Activated CD4-positive, alpha-beta T cell treated with anti-CD3 and anti-CD28 coated beads, Interleukin-2, amount 10 ng/mL, durations not matched to agents 24 days and 14 days (primary cell): ENCODE data around the gene RAE1. TPM values are rescaled to one million over a fixed set of nuclear protein-coding genes. Genes with fewer than 3 reads are reported as not detected.

Experiments
- DNase-seq: peaks from one replicate; pipeline ENCODE4 v3.0.0; 2022
- H3K27ac Mint-ChIP-seq: one replicate; pipeline ENCODE4 v1.8.0; 2022; ENCODE audit warnings: mild to moderate bottlenecking, mixed read lengths
- H3K27me3 Mint-ChIP-seq: one replicate; pipeline ENCODE4 v1.8.0; 2022; ENCODE audit warnings: mixed read lengths
- H3K36me3 Mint-ChIP-seq: one replicate; pipeline ENCODE4 v1.8.0; 2022; ENCODE audit warnings: low read depth, mild to moderate bottlenecking, mixed read lengths
- H3K4me1 Mint-ChIP-seq: one replicate; pipeline ENCODE4 v1.8.0; 2021; ENCODE audit warnings: mixed read lengths
- H3K4me3 Mint-ChIP-seq: one replicate; pipeline ENCODE4 v1.8.0; 2022; ENCODE audit warnings: mild to moderate bottlenecking, moderate library complexity, mixed read lengths
- H3K9me3 Mint-ChIP-seq: one replicate; pipeline ENCODE4 v1.8.0; 2021; ENCODE audit warnings: mixed read lengths
- intact Hi-C: fragments of 100-400 bp; cut with micrococcal nuclease; formaldehyde crosslinking; loops from one replicate; pipeline ENCODE4 v1.15.1; 2023
- total RNA-seq: library from RNA; stranded (reverse); gene quantifications from 2 replicates; pipeline ENCODE4 v1.2.3, GENCODE V29; 2022

RAE1 gene
- total RNA-seq, 1 donor from 2014 or later, result 58.2 TPM

DNA sequence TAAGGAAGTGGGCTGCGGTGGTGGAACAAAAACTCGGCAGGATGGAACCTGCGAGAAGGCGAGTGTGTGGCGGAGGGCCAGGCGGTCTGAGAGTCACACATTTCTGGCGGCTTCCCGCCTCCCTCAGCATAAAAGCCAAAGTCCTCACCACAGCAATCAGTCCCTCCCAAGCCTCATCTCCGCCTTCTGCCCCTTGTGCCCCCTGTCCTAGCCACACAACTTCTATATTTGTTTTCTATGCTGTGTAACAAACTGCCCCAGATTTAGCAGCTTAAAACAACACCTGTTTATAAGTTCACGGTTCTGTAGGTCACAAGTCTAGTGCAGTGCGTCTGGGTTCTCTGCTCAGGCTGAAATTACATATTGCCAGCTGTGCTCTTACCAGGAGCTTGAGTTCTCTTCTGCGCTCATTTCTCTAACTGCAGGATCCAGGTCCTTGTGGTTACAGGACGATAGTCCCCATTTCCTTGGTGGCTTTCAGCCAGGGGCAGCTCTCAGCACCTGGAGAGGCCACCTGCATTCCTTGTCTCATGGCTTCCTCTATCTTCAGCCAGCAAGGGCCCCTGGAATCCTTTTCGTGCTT is 33.2 kb upstream of the RAE1 start:
- Mint-ChIP-seq H3K4me3 (no peak overlapping the region), H3K27ac (no peak overlapping the region), H3K9me3 (no peaks in the 10 kb centered on the region), H3K4me1 (no peaks in the 10 kb centered on the region), H3K36me3 (no peaks in the 10 kb centered on the region), H3K27me3 (peaks cover 26% of the 10 kb centered on the region)
- intact Hi-C loops, result no loop called here
- no peak for DNase-seq

DNA sequence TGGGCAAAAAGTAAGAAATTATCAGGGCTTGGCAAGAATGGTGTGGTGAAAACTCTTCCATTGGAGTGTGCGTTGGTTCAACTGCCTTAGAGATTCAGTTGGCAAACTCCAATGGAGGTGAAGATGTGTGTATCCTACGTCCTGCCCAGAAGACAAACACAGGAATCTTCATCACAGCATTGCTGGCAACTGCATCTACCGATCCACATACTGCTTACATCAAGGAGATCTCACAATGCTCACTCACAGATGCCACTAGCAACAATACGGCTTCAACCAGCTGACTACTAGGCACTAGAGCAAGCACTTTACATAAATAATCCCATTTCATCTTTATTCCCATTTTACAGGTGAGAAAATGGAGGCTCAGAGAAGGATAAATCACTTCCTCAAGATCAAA is 31.5 kb upstream of the RAE1 start:
- Mint-ChIP-seq H3K36me3 (no peaks in the 10 kb centered on the region), H3K27ac (no peak overlapping the region), H3K4me3 (no peak overlapping the region), H3K9me3 (no peaks in the 10 kb centered on the region), H3K4me1 (no peaks in the 10 kb centered on the region), H3K27me3 (peaks cover 33% of the 10 kb centered on the region)
- DNase-seq, result no peak
- intact Hi-C loops, result no loop called here

- DNase-seq, result no peak
- peaks cover 41% of the 10 kb centered on the region for H3K27me3 Mint-ChIP-seq
- H3K4me3 Mint-ChIP-seq, result no peak overlapping the region
- no peak overlapping the region for H3K27ac Mint-ChIP-seq
- no peaks in the 10 kb centered on the region for H3K4me1 Mint-ChIP-seq
- no peaks in the 10 kb centered on the region for H3K9me3 Mint-ChIP-seq
- H3K36me3 Mint-ChIP-seq, result no peaks in the 10 kb centered on the region
- intact Hi-C loops, result no loop called here
These were observed 30.7 kb upstream of the RAE1 start for GRCh38 chr20:57320358-57320757.

- Mint-ChIP-seq H3K27ac (no peak overlapping the region), H3K27me3 (peaks cover 45% of the 10 kb centered on the region), H3K4me3 (no peak overlapping the region), H3K36me3 (no peaks in the 10 kb centered on the region), H3K4me1 (no peaks in the 10 kb centered on the region), H3K9me3 (no peaks in the 10 kb centered on the region)
- intact Hi-C loops, result no loop called here
- no peak for DNase-seq
These were observed 29.9 kb upstream of the RAE1 start for GRCh38 chr20:57321142-57321541.

DNA sequence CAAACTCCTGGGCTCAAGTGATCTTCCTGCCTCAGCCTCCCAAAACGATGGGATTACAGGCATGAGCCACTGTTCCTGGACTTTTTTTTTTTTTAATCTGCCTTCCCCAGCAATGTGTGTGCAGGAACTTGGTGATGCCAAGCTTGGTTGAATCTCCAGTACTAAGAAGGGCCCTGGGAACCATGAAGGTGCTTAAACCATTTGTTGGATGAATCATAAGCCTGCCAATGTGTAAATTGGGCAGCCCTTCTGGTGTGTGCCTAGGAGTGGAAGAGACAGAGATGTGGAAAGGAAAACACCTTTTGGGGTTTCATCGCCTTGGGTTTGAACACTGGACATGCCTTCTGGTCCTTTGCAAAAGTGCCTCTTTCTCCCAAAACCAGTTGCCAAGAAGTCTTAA is 28.6 kb upstream of the RAE1 start:
- intact Hi-C loops, result no loop called here
- peaks cover 54% of the 10 kb centered on the region for H3K27me3 Mint-ChIP-seq
- H3K9me3 Mint-ChIP-seq, result no peaks in the 10 kb centered on the region
- H3K4me1 Mint-ChIP-seq, result no peaks in the 10 kb centered on the region
- no peaks in the 10 kb centered on the region for H3K36me3 Mint-ChIP-seq
- H3K4me3 Mint-ChIP-seq, result no peak overlapping the region
- DNase-seq, result no peak
- H3K27ac Mint-ChIP-seq, result no peak overlapping the region

- Mint-ChIP-seq H3K4me3 (no peak overlapping the region), H3K9me3 (no peaks in the 10 kb centered on the region), H3K36me3 (no peaks in the 10 kb centered on the region), H3K27ac (no peak overlapping the region), H3K27me3 (peaks cover 56% of the 10 kb centered on the region), H3K4me1 (no peaks in the 10 kb centered on the region)
- DNase-seq, result no peak
- intact Hi-C loops, result no loop called here
These were observed 28.0 kb upstream of the RAE1 start for GRCh38 chr20:57323034-57323433.

GRCh38 chr20:57325632-57326356 is 25.3 kb upstream of the RAE1 start:
- no peak overlapping the region for H3K27ac Mint-ChIP-seq
- H3K27me3 Mint-ChIP-seq, result peaks cover 54% of the 10 kb centered on the region
- DNase-seq, result no peak
- no peak overlapping the region for H3K4me3 Mint-ChIP-seq
- H3K36me3 Mint-ChIP-seq, result no peaks in the 10 kb centered on the region
- no peaks in the 10 kb centered on the region for H3K9me3 Mint-ChIP-seq
- no peaks in the 10 kb centered on the region for H3K4me1 Mint-ChIP-seq
- intact Hi-C loops, result no loop called here

DNA sequence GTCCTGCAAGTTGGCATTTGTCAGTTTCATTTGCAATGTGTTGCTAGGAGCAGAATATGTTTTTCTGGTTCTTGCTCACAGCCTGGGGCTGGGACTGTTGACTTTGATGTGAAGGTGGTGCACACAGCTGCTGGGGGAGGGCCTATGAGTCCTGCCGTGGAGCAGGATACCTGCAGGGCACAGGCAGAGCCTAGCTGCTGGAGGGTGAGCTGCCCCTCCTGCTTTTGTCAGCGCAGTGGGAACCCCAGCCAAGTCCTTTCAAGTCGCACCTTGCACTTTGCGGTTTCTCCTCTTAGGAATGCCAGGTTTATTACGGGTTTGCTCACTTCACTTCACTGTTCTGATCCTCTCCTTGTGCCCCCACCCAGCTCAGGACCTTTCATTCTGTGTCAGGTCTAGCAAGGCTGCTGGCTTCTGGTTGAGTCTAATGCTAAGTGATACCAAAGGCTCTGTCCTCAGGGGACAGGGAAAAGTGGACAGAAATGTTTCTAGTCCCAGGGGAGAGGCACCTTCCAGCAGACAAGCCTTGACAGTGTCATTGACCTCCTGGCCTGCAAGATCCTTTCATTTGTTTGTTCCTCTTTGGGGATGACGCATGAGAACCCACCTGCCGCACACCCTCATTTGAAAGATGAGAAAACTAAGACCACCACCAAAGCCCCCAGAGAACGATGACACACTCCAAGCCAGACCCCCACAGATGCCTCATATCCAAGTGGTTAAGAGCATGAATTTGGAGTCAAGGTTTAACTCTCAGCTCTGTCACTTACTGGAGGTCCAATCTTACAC is 24.2 kb upstream of the RAE1 start:
- Mint-ChIP-seq H3K36me3 (no peaks in the 10 kb centered on the region), H3K4me3 (no peak overlapping the region), H3K27me3 (peaks cover 54% of the 10 kb centered on the region), H3K27ac (no peak overlapping the region), H3K4me1 (no peaks in the 10 kb centered on the region), H3K9me3 (no peaks in the 10 kb centered on the region)
- intact Hi-C loops, result no loop called here
- no peak for DNase-seq

- DNase-seq, result no peak
- Mint-ChIP-seq H3K4me3 (no peak overlapping the region), H3K27me3 (peaks cover 52% of the 10 kb centered on the region), H3K36me3 (no peaks in the 10 kb centered on the region), H3K9me3 (no peaks in the 10 kb centered on the region), H3K27ac (no peak overlapping the region), H3K4me1 (no peaks in the 10 kb centered on the region)
- intact Hi-C loops, result no loop called here
These were observed 23.2 kb upstream of the RAE1 start for GRCh38 chr20:57327820-57328219.

- H3K36me3 Mint-ChIP-seq, result no peaks in the 10 kb centered on the region
- intact Hi-C loops, result no loop called here
- H3K4me3 Mint-ChIP-seq, result no peak within 1 kb of the TSS
- DNase-seq, result no peak
- peaks cover 48% of the 10 kb centered on the region for H3K27me3 Mint-ChIP-seq
- no peaks in the 10 kb centered on the region for H3K9me3 Mint-ChIP-seq
- H3K27ac Mint-ChIP-seq, result no peak within 1 kb of the TSS
- H3K4me1 Mint-ChIP-seq, result no peaks in the 10 kb centered on the region
These were observed 21.3 kb upstream of the RAE1 start, which contains the start of gene SPO11 for GRCh38 chr20:57329608-57330221. SPO11 (plus strand) TSS chr20:57329803; CDS start chr20:57329868, 65 bp downstream.

GRCh38 chr20:57330998-57331397 is 20.1 kb upstream of the RAE1 start:
- Mint-ChIP-seq H3K27me3 (peaks cover 39% of the 10 kb centered on the region), H3K4me3 (no peak overlapping the region), H3K27ac (no peak overlapping the region), H3K9me3 (no peaks in the 10 kb centered on the region), H3K4me1 (no peaks in the 10 kb centered on the region), H3K36me3 (no peaks in the 10 kb centered on the region)
- intact Hi-C loops, result no loop called here
- no peak for DNase-seq

- intact Hi-C loops, result no loop called here
- H3K27ac Mint-ChIP-seq, result no peak overlapping the region
- no peaks in the 10 kb centered on the region for H3K9me3 Mint-ChIP-seq
- no peaks in the 10 kb centered on the region for H3K36me3 Mint-ChIP-seq
- H3K27me3 Mint-ChIP-seq, result peaks cover 35% of the 10 kb centered on the region
- no peak overlapping the region for H3K4me3 Mint-ChIP-seq
- H3K4me1 Mint-ChIP-seq, result no peaks in the 10 kb centered on the region
- no peak for DNase-seq
These were observed 18.7 kb upstream of the RAE1 start for GRCh38 chr20:57332105-57333089.

- H3K27me3 Mint-ChIP-seq, result peaks cover 33% of the 10 kb centered on the region
- no peak for DNase-seq
- no peaks in the 10 kb centered on the region for H3K9me3 Mint-ChIP-seq
- no peaks in the 10 kb centered on the region for H3K36me3 Mint-ChIP-seq
- intact Hi-C loops, result no loop called here
- H3K4me1 Mint-ChIP-seq, result no peaks in the 10 kb centered on the region
- no peak overlapping the region for H3K27ac Mint-ChIP-seq
- H3K4me3 Mint-ChIP-seq, result no peak overlapping the region
These were observed 15.7 kb upstream of the RAE1 start for GRCh38 chr20:57335392-57335791.
